ENCODE data around the gene OR9Q1.

GRCh38 chr11:58046231-58046630 is 22.6 kb downstream of the OR9Q1 start:
- TF ChIP-seq, protein P1, sequence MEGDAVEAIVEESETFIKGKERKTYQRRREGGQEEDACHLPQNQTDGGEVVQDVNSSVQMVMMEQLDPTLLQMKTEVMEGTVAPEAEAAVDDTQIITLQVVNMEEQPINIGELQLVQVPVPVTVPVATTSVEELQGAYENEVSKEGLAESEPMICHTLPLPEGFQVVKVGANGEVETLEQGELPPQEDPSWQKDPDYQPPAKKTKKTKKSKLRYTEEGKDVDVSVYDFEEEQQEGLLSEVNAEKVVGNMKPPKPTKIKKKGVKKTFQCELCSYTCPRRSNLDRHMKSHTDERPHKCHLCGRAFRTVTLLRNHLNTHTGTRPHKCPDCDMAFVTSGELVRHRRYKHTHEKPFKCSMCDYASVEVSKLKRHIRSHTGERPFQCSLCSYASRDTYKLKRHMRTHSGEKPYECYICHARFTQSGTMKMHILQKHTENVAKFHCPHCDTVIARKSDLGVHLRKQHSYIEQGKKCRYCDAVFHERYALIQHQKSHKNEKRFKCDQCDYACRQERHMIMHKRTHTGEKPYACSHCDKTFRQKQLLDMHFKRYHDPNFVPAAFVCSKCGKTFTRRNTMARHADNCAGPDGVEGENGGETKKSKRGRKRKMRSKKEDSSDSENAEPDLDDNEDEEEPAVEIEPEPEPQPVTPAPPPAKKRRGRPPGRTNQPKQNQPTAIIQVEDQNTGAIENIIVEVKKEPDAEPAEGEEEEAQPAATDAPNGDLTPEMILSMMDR (optimal IDR thresholded peaks at IDR 0.05 in 1 of 3, IDR thresholded peaks at IDR 0.05 in 1 of 3, conservative IDR thresholded peaks at IDR 0.05 in 1 of 3; ENCODE audit: extremely low read depth in 1 of 3, insufficient read depth in 2 of 3, low read length in 3 of 3), result no peak
- no peak for TF ChIP-seq EZH2 (IDR thresholded peaks at IDR 0.05; ENCODE audit: low read length)

Data from keratinocyte (primary cell).